ENCODE measurements around the gene UGT2B15. TPM values are rescaled to one million over a fixed set of nuclear protein-coding genes. Genes with fewer than 3 reads are reported as not detected.

The UGT2B15 gene
- total and polyA plus RNA-seq, 5 donors = not detected

Other genes starting within 250 kb of the UGT2B15 start
- not detected for gene TMPRSS11E, start 223.2 kb downstream of the UGT2B15 start, total RNA-seq
- not detected for gene TMPRSS11E, start 223.2 kb downstream of the UGT2B15 start, polyA plus RNA-seq
- gene UGT2B17, start 94.3 kb downstream of the UGT2B15 start, total RNA-seq = under 1 TPM in 1 of 4 donors, not detected in 3; 0.12 TPM
- gene UGT2B17, start 94.3 kb downstream of the UGT2B15 start, polyA plus RNA-seq = 0.05 TPM
- gene UGT2B10, start 145.3 kb upstream of the UGT2B15 start, total RNA-seq = not detected
- gene UGT2B10, start 145.3 kb upstream of the UGT2B15 start, polyA plus RNA-seq = not detected